ENCODE measurements around the gene SLAMF9.

Gene SLAMF9

DNA sequence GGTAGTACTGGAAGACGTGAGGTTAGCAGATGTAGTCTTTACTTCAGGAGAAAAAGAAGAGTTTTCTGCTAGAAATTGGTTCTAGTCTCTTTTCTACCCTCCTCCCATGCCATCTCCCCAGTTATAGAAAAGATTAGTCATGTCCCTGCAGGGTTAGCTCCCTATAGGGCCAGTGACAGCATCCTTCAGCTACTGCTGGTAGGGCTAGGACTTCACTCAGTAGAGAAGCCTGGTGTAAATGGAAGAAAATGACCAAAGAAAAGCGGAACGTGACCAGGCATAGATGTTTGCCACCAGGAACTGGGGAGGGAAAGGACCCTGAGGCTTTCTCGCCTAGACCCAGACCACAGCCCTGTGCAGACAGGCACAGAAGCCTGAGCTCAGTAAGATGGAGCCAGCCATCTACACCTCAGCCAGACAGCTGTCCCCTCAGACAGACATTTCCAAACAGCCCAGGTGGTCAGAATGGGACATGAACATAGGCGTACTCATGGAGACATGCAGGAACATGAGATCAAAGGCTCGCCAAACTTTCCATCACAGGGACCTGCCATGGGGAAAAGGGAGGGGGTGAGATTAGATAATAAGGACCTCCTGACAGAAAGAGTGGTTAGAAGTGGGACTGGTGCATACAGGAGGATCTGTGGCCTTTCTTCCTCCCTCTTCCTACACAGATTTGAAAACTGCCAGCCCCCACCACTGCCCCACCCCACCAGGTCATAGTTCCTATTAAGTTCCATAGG lies 23.5 kb upstream of the SLAMF9 start:
- TF ChIP-seq, protein P1, sequence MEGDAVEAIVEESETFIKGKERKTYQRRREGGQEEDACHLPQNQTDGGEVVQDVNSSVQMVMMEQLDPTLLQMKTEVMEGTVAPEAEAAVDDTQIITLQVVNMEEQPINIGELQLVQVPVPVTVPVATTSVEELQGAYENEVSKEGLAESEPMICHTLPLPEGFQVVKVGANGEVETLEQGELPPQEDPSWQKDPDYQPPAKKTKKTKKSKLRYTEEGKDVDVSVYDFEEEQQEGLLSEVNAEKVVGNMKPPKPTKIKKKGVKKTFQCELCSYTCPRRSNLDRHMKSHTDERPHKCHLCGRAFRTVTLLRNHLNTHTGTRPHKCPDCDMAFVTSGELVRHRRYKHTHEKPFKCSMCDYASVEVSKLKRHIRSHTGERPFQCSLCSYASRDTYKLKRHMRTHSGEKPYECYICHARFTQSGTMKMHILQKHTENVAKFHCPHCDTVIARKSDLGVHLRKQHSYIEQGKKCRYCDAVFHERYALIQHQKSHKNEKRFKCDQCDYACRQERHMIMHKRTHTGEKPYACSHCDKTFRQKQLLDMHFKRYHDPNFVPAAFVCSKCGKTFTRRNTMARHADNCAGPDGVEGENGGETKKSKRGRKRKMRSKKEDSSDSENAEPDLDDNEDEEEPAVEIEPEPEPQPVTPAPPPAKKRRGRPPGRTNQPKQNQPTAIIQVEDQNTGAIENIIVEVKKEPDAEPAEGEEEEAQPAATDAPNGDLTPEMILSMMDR (conservative IDR thresholded peaks at IDR 0.05) = no peak

GRCh38 chr1:159974350-159974965 lies 20.4 kb upstream of the SLAMF9 start:
- H3K27ac ChIP-seq = no peak overlapping the region
- TF ChIP-seq, protein P1 (conservative IDR thresholded peaks at IDR 0.05) = no peak

More for the DNA sequence above, 23.5 kb upstream of the SLAMF9 start:
- H3K27ac ChIP-seq = no peak overlapping the region

DNA sequence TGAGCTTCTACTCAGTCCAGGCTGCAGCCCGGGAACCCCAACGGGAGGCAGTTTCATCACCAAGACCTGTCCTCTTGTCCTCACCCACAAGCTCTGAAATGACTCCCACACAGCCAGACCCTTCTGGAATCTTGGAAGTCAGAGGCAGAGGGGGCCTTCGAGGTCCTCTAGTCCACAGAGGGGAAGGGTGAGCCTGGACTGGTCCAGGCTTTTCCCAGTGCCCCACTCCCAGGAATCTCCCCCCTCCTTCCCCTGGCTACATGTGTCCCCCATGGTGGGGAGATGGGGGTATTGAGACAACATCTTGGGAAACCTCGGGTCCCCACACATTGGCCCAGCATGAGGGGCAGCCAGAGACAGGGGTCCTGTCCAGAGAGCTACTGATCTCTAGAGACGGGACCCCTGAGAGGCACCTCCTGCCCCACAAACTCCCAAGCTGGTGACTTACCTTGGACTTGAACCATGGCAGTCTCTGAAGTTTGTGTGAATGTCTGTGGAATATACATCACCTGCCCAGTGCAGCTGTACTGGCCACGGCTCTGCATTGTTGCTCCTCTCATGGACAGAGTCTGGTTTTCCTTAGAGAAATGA lies 19.4 kb upstream of the SLAMF9 start:
- TF ChIP-seq, protein P1 (conservative IDR thresholded peaks at IDR 0.05) = no peak
- no peak overlapping the region for H3K27ac ChIP-seq

- TF ChIP-seq, protein P1 (conservative IDR thresholded peaks at IDR 0.05) = no peak
- H3K27ac ChIP-seq = no peak overlapping the region
These were observed 18.6 kb upstream of the SLAMF9 start for GRCh38 chr1:159972443-159973205.

- TF ChIP-seq, protein P1 (conservative IDR thresholded peaks at IDR 0.05) = no peak
- no peak overlapping the region for H3K27ac ChIP-seq
These were observed 16.9 kb upstream of the SLAMF9 start for GRCh38 chr1:159970932-159971342.

- H3K27ac ChIP-seq = no peak overlapping the region
- TF ChIP-seq, protein P1 (conservative IDR thresholded peaks at IDR 0.05) = no peak
These were observed 14.9 kb upstream of the SLAMF9 start for GRCh38 chr1:159968901-159969300.

DNA sequence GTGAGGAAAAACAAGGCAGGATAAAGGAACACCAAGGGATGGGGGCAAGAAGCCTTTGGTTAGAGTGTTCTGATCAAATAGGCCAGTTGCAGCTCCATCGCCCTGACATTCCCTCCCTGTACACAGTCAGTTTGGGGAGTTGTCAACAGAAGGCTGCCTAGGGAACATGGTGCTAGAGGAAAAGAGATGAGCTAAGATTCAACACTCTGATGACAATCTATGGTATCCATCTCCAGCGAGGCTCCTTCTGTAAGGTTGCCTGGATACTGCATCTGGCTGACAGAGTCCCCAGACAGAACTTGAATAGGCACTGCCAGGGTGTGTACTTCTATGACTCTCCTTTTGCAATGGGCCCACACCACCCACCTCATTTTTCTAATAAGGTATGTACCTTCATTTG lies 11.2 kb upstream of the SLAMF9 start:
- TF ChIP-seq, protein P1 (conservative IDR thresholded peaks at IDR 0.05) = no peak
- H3K27ac ChIP-seq = no peak overlapping the region

All from VCaP (cell line).